ENCODE measurements around the gene ACLY.
A peak's percentile ranks its signal among the peaks of the same experiment; 100 is the strongest.

The ACLY gene

DNA sequence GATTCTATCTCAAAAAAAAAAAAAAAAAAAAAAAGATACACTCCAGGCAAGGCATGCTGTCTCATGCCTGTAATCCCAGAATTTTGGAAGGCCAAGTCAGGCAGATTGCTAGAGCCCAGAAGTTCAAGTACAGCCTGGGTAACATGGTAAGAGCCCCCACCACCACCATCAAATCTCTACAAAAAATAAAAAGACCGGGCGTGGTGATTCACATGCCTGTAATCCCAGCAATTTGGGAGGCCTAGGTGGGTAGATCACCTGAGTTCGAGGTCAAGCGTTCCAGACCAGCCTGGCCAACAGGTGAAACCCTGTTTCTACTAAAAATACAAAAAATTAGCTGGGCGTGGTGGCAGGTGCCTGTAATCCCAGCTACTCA, 1.8 kb upstream of the ACLY start:
- H3K9me3 ChIP-seq (ENCODE audit: control insufficient read depth in 1 of 2, low read length in 2 of 2), result no peaks in the 10 kb centered on the region
- no peak overlapping the region for H3K4me3 ChIP-seq (ENCODE audit: low read depth in 1 of 2, low read length in 2 of 2)
- no peaks in the 10 kb centered on the region for H3K36me3 ChIP-seq (ENCODE audit: control insufficient read depth in 1 of 2, insufficient read depth in 2 of 2, low read length in 2 of 2)
- no peak overlapping the region for H3K9ac ChIP-seq (ENCODE audit: low read depth in 1 of 2, low read length in 2 of 2)
- peaks cover 15 to 28% of the 10 kb centered on the region in 2 donors for H3K4me1 ChIP-seq (ENCODE audit: control insufficient read depth in 1 of 2, insufficient read depth in 2 of 2, low read length in 2 of 2)
- no peaks in the 10 kb centered on the region for H3K27me3 ChIP-seq (ENCODE audit: control insufficient read depth in 1 of 2, insufficient read depth in 2 of 2, low read length in 2 of 2)
- no peak overlapping the region for H3K27ac ChIP-seq (ENCODE audit: low read depth, low read length)

DNA sequence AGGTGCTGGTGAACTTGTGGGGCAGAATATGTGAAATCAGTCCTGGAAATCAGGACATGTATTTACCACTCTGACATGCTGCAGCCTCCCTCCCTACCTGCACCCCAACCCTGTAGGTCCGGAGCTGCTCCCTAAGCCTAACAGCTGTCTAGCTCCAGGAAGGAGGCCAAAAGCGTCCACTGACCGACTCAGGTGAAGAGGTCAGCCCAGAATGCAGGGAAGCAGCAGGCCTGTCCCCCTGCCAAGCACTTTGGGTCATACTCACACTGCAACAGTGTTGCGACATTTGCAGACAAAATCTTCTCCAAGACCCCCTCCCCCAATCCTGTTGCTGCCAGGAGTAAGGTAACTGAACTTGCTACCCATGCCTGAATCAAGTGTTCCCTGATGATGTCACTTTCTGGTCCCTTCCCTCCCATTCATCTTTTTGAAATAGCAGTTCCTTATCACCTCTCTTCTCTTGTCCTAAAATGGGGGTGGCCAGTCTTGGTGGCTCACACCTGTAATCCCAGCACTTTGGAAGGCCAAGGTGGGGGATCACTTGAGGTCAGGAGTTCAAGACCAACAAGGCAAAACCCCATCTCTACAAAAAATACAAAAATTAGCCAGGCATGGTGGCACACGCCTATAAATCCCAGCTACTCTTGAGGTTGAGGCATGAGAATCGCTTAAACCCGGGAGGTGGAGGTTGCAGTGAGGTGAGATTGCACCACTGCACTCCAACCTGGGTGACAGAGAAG, 1.3 kb upstream of the ACLY start:
- H3K27me3 ChIP-seq (ENCODE audit: control insufficient read depth in 1 of 2, insufficient read depth in 2 of 2, low read length in 2 of 2), result no peaks in the 10 kb centered on the region
- no peak overlapping the region for H3K27ac ChIP-seq (ENCODE audit: low read depth, low read length)
- no peaks in the 10 kb centered on the region for H3K9me3 ChIP-seq (ENCODE audit: control insufficient read depth in 1 of 2, low read length in 2 of 2)
- H3K4me1 ChIP-seq (ENCODE audit: control insufficient read depth in 1 of 2, insufficient read depth in 2 of 2, low read length in 2 of 2), result peaks cover 17 to 31% of the 10 kb centered on the region in 2 donors
- no peaks in the 10 kb centered on the region for H3K36me3 ChIP-seq (ENCODE audit: control insufficient read depth in 1 of 2, insufficient read depth in 2 of 2, low read length in 2 of 2)
- peak overlapping the region; percentile 78 to 90 for H3K4me3 ChIP-seq (ENCODE audit: low read depth in 1 of 2, low read length in 2 of 2)
- peak overlapping the region; percentile 57 to 77 for H3K9ac ChIP-seq (ENCODE audit: low read depth in 1 of 2, low read length in 2 of 2)

DNA sequence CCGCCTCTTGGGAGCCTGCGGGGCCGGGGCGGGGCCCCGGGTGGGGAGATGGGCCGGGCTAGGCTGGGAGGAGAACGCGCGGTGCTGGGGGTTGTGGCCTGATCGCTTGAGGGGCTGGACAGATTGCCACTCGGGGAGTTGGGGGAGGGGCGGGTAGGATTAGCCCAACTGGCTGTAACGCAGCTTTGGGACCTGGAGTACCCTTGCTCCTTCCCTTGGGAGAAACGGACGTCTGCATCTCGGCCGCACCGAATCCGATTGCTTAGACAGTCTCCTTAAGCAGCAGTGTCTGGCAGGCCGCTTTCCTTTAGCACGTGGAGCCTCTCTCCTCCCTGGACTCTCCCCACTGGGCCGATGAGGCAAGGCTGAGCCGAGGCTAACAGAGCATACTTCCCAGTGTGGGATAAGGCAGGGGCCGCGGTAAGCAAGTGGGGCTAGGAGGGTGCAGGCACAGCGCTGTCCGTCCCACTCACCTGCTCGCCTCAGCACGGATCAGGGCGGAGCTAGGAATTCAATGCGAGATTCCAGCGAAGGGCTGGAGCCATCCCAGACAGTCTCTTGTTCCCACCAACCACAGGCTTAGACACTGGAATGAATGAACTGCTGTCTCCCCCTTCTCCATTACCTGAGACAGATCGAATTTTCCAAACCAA, 540 bp upstream of the ACLY start:
- no peaks in the 10 kb centered on the region for H3K27me3 ChIP-seq (ENCODE audit: control insufficient read depth in 1 of 2, insufficient read depth in 2 of 2, low read length in 2 of 2)
- H3K4me3 ChIP-seq (ENCODE audit: low read depth in 1 of 2, low read length in 2 of 2), result peak overlapping the region; percentile 78 to 90
- H3K9me3 ChIP-seq (ENCODE audit: control insufficient read depth in 1 of 2, low read length in 2 of 2), result no peaks in the 10 kb centered on the region
- H3K36me3 ChIP-seq (ENCODE audit: control insufficient read depth in 1 of 2, insufficient read depth in 2 of 2, low read length in 2 of 2), result no peaks in the 10 kb centered on the region
- H3K4me1 ChIP-seq (ENCODE audit: control insufficient read depth in 1 of 2, insufficient read depth in 2 of 2, low read length in 2 of 2), result peaks cover 23 to 39% of the 10 kb centered on the region in 2 donors
- no peak overlapping the region for H3K27ac ChIP-seq (ENCODE audit: low read depth, low read length)
- peak overlapping the region; percentile 57 to 77 for H3K9ac ChIP-seq (ENCODE audit: low read depth in 1 of 2, low read length in 2 of 2)

DNA sequence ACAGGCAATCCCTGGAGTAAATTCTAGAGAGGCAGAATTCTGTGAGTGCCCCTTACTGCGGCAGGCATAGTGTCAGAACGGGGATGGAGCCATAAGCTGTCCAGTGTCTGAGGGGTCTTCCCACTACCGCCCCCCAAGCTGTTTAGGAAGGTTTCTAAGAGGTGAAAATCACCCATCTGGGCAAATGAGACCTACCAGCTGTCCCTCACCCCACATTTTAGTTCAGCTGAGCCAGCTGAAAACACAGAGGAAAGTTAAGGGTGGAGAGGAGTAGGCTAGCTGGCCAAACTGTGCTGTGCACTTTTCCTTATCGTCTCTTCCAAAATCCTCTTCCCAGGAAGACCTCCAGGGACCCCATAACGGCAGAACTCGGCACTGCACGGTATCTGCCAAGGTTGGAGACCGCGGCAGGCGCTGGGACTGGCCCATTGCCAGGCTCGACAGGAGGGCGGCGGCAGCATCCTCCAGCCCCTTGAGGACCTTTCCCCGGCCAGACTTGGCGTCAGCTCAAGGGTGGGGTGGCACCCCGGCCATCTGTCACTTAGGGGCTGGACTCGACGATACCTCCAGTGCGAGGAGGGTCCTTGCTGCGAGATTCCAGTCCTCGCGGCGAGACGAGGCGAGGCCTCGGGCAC, 955 bp downstream of the ACLY start:
- Histone ChIP-seq H3K4me1 (ENCODE audit: control insufficient read depth in 1 of 2, insufficient read depth in 2 of 2, low read length in 2 of 2) (peaks cover 30 to 47% of the 10 kb centered on the region in 2 donors), H3K27ac (ENCODE audit: low read depth, low read length) (peak overlapping the region; percentile 72), H3K9me3 (ENCODE audit: control insufficient read depth in 1 of 2, low read length in 2 of 2) (no peaks in the 10 kb centered on the region), H3K36me3 (ENCODE audit: control insufficient read depth in 1 of 2, insufficient read depth in 2 of 2, low read length in 2 of 2) (peaks cover 4 to 10% of the 10 kb centered on the region in 2 donors), H3K27me3 (ENCODE audit: control insufficient read depth in 1 of 2, insufficient read depth in 2 of 2, low read length in 2 of 2) (no peaks in the 10 kb centered on the region), H3K4me3 (ENCODE audit: low read depth in 1 of 2, low read length in 2 of 2) (peak overlapping the region; percentile 90 to 98), H3K9ac (ENCODE audit: low read depth in 1 of 2, low read length in 2 of 2) (peak overlapping the region; percentile 81 to 92)

DNA sequence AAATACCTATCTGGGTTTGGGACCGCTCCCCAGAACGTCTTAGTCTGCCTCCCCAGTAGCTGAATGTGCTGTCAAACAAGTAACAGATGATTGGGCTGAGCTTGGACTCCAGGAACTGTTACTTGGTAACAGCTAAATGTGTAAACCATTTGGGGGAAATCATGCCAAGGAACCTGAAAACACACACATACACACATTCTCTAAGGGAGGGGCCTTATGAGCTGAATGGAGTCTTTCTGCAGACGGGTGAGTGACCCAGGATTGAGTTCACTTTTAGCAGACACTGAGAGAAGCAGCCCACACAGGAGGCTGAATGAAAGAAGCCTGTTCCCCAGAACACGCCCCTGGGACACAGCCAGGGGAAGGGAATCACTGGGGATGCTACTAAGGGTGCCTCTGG, 1.6 kb downstream of the ACLY start:
- H3K36me3 ChIP-seq (ENCODE audit: control insufficient read depth in 1 of 2, insufficient read depth in 2 of 2, low read length in 2 of 2), result peaks cover 10 to 16% of the 10 kb centered on the region in 2 donors
- H3K4me1 ChIP-seq (ENCODE audit: control insufficient read depth in 1 of 2, insufficient read depth in 2 of 2, low read length in 2 of 2), result peaks cover 30 to 47% of the 10 kb centered on the region in 2 donors
- no peaks in the 10 kb centered on the region for H3K27me3 ChIP-seq (ENCODE audit: control insufficient read depth in 1 of 2, insufficient read depth in 2 of 2, low read length in 2 of 2)
- no peak overlapping the region for H3K27ac ChIP-seq (ENCODE audit: low read depth, low read length)
- H3K4me3 ChIP-seq (ENCODE audit: low read depth in 1 of 2, low read length in 2 of 2), result peak overlapping the region; percentile 90 to 98
- H3K9me3 ChIP-seq (ENCODE audit: control insufficient read depth in 1 of 2, low read length in 2 of 2), result no peaks in the 10 kb centered on the region
- peak overlapping the region; percentile 81 to 92 for H3K9ac ChIP-seq (ENCODE audit: low read depth in 1 of 2, low read length in 2 of 2)

- H3K36me3 ChIP-seq (ENCODE audit: control insufficient read depth in 1 of 2, insufficient read depth in 2 of 2, low read length in 2 of 2), result peaks cover 19 to 32% of the 10 kb centered on the region in 2 donors
- H3K9ac ChIP-seq (ENCODE audit: low read depth in 1 of 2, low read length in 2 of 2), result no peak overlapping the region
- H3K9me3 ChIP-seq (ENCODE audit: control insufficient read depth in 1 of 2, low read length in 2 of 2), result no peaks in the 10 kb centered on the region
- H3K27me3 ChIP-seq (ENCODE audit: control insufficient read depth in 1 of 2, insufficient read depth in 2 of 2, low read length in 2 of 2), result no peaks in the 10 kb centered on the region
- no peak overlapping the region for H3K27ac ChIP-seq (ENCODE audit: low read depth, low read length)
- H3K4me1 ChIP-seq (ENCODE audit: control insufficient read depth in 1 of 2, insufficient read depth in 2 of 2, low read length in 2 of 2), result peaks cover 30 to 47% of the 10 kb centered on the region in 2 donors
- no peak overlapping the region for H3K4me3 ChIP-seq (ENCODE audit: low read depth in 1 of 2, low read length in 2 of 2)
Observed at GRCh38 chr17:41915566-41915965, 3.2 kb downstream of the ACLY start.

GRCh38 chr17:41915020-41915419, 3.7 kb downstream of the ACLY start:
- H3K36me3 ChIP-seq (ENCODE audit: control insufficient read depth in 1 of 2, insufficient read depth in 2 of 2, low read length in 2 of 2), result peaks cover 23 to 37% of the 10 kb centered on the region in 2 donors
- H3K27me3 ChIP-seq (ENCODE audit: control insufficient read depth in 1 of 2, insufficient read depth in 2 of 2, low read length in 2 of 2), result no peaks in the 10 kb centered on the region
- no peak overlapping the region for H3K9ac ChIP-seq (ENCODE audit: low read depth in 1 of 2, low read length in 2 of 2)
- H3K4me3 ChIP-seq (ENCODE audit: low read depth in 1 of 2, low read length in 2 of 2), result no peak overlapping the region
- H3K4me1 ChIP-seq (ENCODE audit: control insufficient read depth in 1 of 2, insufficient read depth in 2 of 2, low read length in 2 of 2), result peaks cover 30 to 47% of the 10 kb centered on the region in 2 donors
- no peak overlapping the region for H3K27ac ChIP-seq (ENCODE audit: low read depth, low read length)
- no peaks in the 10 kb centered on the region for H3K9me3 ChIP-seq (ENCODE audit: control insufficient read depth in 1 of 2, low read length in 2 of 2)

DNA sequence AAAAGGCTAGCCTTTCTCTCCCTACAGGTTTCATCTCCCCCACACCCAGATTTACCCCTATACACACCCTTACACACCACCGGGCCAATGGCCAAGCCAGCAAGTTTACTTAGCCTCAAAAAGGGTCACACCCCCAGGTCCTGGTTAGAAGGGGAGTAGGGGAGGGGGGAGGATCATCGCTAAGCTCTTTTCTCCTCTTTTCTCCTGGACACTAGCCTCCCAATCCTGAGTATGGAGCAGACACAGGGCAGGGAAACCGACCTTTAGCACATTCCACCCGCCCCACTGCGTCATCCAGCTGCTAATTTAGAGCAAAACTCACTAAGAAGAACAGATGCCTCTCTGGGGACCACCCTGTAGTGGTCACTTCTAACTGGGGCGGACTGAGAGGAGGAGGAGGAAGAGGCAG, 4.4 kb downstream of the ACLY start:
- Histone ChIP-seq H3K9ac (ENCODE audit: low read depth in 1 of 2, low read length in 2 of 2) (peak overlapping the region in 1 of 2 donors; percentile 52), H3K36me3 (ENCODE audit: control insufficient read depth in 1 of 2, insufficient read depth in 2 of 2, low read length in 2 of 2) (peaks cover 30 to 44% of the 10 kb centered on the region in 2 donors), H3K27ac (ENCODE audit: low read depth, low read length) (no peak overlapping the region), H3K4me1 (ENCODE audit: control insufficient read depth in 1 of 2, insufficient read depth in 2 of 2, low read length in 2 of 2) (peaks cover 24 to 41% of the 10 kb centered on the region in 2 donors), H3K4me3 (ENCODE audit: low read depth in 1 of 2, low read length in 2 of 2) (peak overlapping the region in 1 of 2 donors; percentile 29), H3K9me3 (ENCODE audit: control insufficient read depth in 1 of 2, low read length in 2 of 2) (no peaks in the 10 kb centered on the region), H3K27me3 (ENCODE audit: control insufficient read depth in 1 of 2, insufficient read depth in 2 of 2, low read length in 2 of 2) (no peaks in the 10 kb centered on the region)

GRCh38 chr17:41913798-41914197, 5.0 kb downstream of the ACLY start:
- H3K9ac ChIP-seq (ENCODE audit: low read depth in 1 of 2, low read length in 2 of 2), result peak overlapping the region in 1 of 2 donors; percentile 52
- no peak overlapping the region for H3K4me3 ChIP-seq (ENCODE audit: low read depth in 1 of 2, low read length in 2 of 2)
- H3K4me1 ChIP-seq (ENCODE audit: control insufficient read depth in 1 of 2, insufficient read depth in 2 of 2, low read length in 2 of 2), result peaks cover 23 to 44% of the 10 kb centered on the region in 2 donors
- no peaks in the 10 kb centered on the region for H3K9me3 ChIP-seq (ENCODE audit: control insufficient read depth in 1 of 2, low read length in 2 of 2)
- peaks cover 30 to 49% of the 10 kb centered on the region in 2 donors for H3K36me3 ChIP-seq (ENCODE audit: control insufficient read depth in 1 of 2, insufficient read depth in 2 of 2, low read length in 2 of 2)
- H3K27ac ChIP-seq (ENCODE audit: low read depth, low read length), result no peak overlapping the region
- H3K27me3 ChIP-seq (ENCODE audit: control insufficient read depth in 1 of 2, insufficient read depth in 2 of 2, low read length in 2 of 2), result no peaks in the 10 kb centered on the region

- no peak overlapping the region for H3K27ac ChIP-seq (ENCODE audit: low read depth, low read length)
- H3K4me1 ChIP-seq (ENCODE audit: control insufficient read depth in 1 of 2, insufficient read depth in 2 of 2, low read length in 2 of 2), result peaks cover 29 to 49% of the 10 kb centered on the region in 2 donors
- H3K36me3 ChIP-seq (ENCODE audit: control insufficient read depth in 1 of 2, insufficient read depth in 2 of 2, low read length in 2 of 2), result peaks cover 30 to 58% of the 10 kb centered on the region in 2 donors
Observed at GRCh38 chr17:41912925-41913324, 5.8 kb downstream of the ACLY start.

More at GRCh38 chr17:41912925-41913324, 5.8 kb downstream of the ACLY start:
- no peaks in the 10 kb centered on the region for H3K27me3 ChIP-seq (ENCODE audit: control insufficient read depth in 1 of 2, insufficient read depth in 2 of 2, low read length in 2 of 2)
- no peak overlapping the region for H3K4me3 ChIP-seq (ENCODE audit: low read depth in 1 of 2, low read length in 2 of 2)
- no peak overlapping the region for H3K9ac ChIP-seq (ENCODE audit: low read depth in 1 of 2, low read length in 2 of 2)
- no peaks in the 10 kb centered on the region for H3K9me3 ChIP-seq (ENCODE audit: control insufficient read depth in 1 of 2, low read length in 2 of 2)

Data from duodenal mucosa (tissue), 2 donors.